NB4 (cell line): ENCODE measurements around the gene SCMH1.

Experiments
- POLR2A ChIP-seq: IDR thresholded peaks from 2 replicates; pipeline ENCODE4 v1.6.1; 2011; ENCODE audit warnings: mild to moderate bottlenecking; ENCODE audit not compliant: insufficient read length; ENCODE audit errors: extremely low read depth
- TF ChIP-seq, protein P1 (sequence below): IDR thresholded peaks from one replicate; pipeline ENCODE4 v1.5.1; 2012; ENCODE audit warnings: low read depth, low read length

DNA sequence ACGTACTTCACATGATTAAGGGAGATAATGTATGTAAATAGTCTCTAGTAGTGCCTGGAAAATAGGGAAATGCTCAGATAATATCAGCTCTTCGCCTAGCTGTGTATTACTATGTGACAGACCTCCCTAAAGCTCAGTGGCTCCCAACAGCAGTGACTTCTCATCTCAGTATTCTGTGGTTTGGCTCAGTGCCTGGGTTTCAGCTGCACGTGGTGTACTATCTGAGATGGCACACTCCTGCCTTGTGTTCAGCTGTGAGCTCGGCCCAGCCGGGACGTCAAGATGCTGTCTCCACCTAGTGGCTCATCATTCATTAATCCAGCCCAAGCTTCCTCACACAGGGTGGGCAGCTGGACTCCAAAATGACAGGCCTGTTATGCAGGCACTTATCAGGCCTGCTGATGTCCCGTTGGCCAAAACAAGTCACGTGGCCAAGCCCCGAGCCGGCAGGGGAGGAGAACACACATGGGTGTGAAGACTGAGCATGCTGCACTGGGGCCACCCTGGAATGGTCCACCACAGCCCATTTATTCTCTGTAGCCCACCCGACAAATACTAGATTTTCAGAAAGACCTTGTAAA is 238.4 kb downstream of the SCMH1 start:
- TF ChIP-seq POLR2A: no peak
- TF ChIP-seq, protein P1, sequence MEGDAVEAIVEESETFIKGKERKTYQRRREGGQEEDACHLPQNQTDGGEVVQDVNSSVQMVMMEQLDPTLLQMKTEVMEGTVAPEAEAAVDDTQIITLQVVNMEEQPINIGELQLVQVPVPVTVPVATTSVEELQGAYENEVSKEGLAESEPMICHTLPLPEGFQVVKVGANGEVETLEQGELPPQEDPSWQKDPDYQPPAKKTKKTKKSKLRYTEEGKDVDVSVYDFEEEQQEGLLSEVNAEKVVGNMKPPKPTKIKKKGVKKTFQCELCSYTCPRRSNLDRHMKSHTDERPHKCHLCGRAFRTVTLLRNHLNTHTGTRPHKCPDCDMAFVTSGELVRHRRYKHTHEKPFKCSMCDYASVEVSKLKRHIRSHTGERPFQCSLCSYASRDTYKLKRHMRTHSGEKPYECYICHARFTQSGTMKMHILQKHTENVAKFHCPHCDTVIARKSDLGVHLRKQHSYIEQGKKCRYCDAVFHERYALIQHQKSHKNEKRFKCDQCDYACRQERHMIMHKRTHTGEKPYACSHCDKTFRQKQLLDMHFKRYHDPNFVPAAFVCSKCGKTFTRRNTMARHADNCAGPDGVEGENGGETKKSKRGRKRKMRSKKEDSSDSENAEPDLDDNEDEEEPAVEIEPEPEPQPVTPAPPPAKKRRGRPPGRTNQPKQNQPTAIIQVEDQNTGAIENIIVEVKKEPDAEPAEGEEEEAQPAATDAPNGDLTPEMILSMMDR: peak; percentile 3
